Measurements from ENCODE around the gene HS3ST6. TPM values are rescaled to one million over a fixed set of nuclear protein-coding genes. Genes with fewer than 3 reads are reported as not detected.
A peak's percentile ranks its signal among the peaks of the same experiment; 100 is the strongest.

Gene HS3ST6
- total and polyA plus RNA-seq, 2 of the 13 experiments (the other 11 are each of a cell fraction or from before 2014, with no cell fraction given): not detected

DNA sequence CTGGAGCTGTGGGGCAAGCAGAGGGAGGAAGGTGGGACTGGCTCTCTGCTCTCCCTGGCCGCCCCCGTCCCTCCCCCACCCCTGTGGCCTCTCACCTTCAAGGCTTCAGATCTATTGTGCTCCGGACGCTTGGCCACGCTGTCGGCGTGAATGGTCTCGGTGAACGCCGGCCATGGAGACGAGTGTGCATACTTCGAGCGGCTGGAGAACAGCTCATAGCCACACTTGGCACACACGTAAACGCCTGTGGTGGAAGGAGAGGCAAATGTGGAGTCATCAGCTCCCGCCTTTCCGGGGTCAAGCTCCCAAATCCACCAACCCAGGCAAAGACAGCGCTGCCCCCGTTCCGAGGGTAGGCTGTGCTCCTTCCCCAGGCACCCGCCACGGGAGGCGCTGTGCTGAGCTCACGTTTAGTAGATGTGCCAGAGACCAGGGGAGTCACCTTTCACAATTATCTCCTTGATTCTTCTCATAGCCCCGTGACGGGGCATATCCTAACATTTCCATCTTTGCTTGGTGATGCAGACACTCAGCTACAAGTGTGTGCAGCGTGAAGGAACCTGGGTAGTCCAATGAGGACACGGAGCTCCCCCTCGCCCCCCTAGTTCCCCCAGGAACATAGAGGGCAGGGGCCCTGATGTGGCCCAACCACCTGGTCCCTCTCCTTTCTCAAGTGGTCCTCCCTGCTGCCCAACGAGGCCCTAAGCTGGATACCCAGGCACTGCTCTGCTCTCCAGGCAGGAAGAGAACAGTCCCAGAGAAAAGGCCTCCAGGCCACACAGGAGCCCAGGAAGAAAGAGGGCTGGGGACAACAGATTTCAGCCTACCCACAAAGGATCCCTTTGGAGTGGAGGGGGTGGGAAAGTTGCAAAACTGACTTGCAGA, 23.2 kb upstream of the HS3ST6 start (continued):
- TF ChIP-seq ZNF10 (CRISPR knock-in tag; IDR thresholded peaks at IDR 0.05; ENCODE audit: borderline replicate concordance, low read depth) (no peak), KMT2B (CRISPR knock-in tag; IDR thresholded peaks at IDR 0.05) (no peak), RAD51 (IDR thresholded peaks at IDR 0.05; ENCODE audit: borderline replicate concordance) (no peak), MYNN (CRISPR knock-in tag; IDR thresholded peaks at IDR 0.05; ENCODE audit: low read depth) (no peak), KLF16 (CRISPR knock-in tag; IDR thresholded peaks at IDR 0.05) (peak in 1 of 2 experiments; percentile 8; a peak in 2 of 4 replicates), UBTF (CRISPR knock-in tag; IDR thresholded peaks at IDR 0.05) (peak; percentile 61; the same call in 1 of the 2 replicates), NR2C2 (CRISPR knock-in tag; IDR thresholded peaks at IDR 0.05; ENCODE audit: borderline replicate concordance) (peak; percentile 55; the same call in 1 of the 2 replicates), FOSL1 (CRISPR knock-in tag; IDR thresholded peaks at IDR 0.05; ENCODE audit: borderline replicate concordance) (no peak), CENPT (CRISPR knock-in tag; IDR thresholded peaks at IDR 0.05; ENCODE audit: low read depth) (no peak), NCOA1 (CRISPR knock-in tag; IDR thresholded peaks at IDR 0.05) (no peak), CBX2 (IDR thresholded peaks at IDR 0.05; ENCODE audit: low read depth, low read length) (no peak), CBX2 (CRISPR knock-in tag; IDR thresholded peaks at IDR 0.05; ENCODE audit: low read depth) (no peak), TOPORS (CRISPR knock-in tag; IDR thresholded peaks at IDR 0.05) (no peak), ZNF614 (CRISPR knock-in tag; IDR thresholded peaks at IDR 0.05; ENCODE audit: borderline replicate concordance) (no peak), MTF2 (CRISPR knock-in tag; IDR thresholded peaks at IDR 0.05; ENCODE audit: borderline replicate concordance) (no peak), ZHX2 (IDR thresholded peaks at IDR 0.05; ENCODE audit: low read depth) (no peak), ZHX2 (CRISPR knock-in tag; IDR thresholded peaks at IDR 0.05; ENCODE audit: borderline replicate concordance) (no peak), TCF7 (IDR thresholded peaks at IDR 0.05; ENCODE audit: low read depth) (no peak)
- TF ChIP-seq, protein P1, sequence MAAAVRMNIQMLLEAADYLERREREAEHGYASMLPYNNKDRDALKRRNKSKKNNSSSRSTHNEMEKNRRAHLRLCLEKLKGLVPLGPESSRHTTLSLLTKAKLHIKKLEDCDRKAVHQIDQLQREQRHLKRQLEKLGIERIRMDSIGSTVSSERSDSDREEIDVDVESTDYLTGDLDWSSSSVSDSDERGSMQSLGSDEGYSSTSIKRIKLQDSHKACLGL (CRISPR knock-in tag; IDR thresholded peaks at IDR 0.05): no peak
